H1 (cell line): Measurements from ENCODE around the gene PHAX. TPM values are rescaled to one million over a fixed set of nuclear protein-coding genes. Genes with fewer than 3 reads are reported as not detected.

Source experiments
- KDM4A ChIP-seq: IDR thresholded peaks from one replicate; pipeline ENCODE4 v1.7.1; 2012; ENCODE audit warnings: low read depth, mild to moderate bottlenecking, moderate library complexity, low read length, inconsistent platforms; ENCODE audit not compliant: severe bottlenecking
- RFX5 ChIP-seq: IDR thresholded peaks from 2 replicates; pipeline ENCODE4 v1.6.1; 2011; ENCODE audit warnings: low read depth, low read length, improper control_type of control experiment, borderline replicate concordance
- polyA plus RNA-seq, 7 experiments: library from polyadenylated mRNA; depleted of rRNA in 3 of 7; stranded (reverse) in 5 of 7; unstranded in 2 of 7; fragments of >200 nt in 5 of 7; fragments of 200-250 nt in 2 of 7; gene quantifications; 1 replicate in 5 of 7; 2 replicates in 1 of 7; 4 replicates in 1 of 7; pipeline versions ENCODE4 v1.2.1 to v1.2.3, GENCODE V29; 2011 to 2013; ENCODE audit warnings: missing spikeins in 2 of 7, mixed read lengths in 2 of 7
- total RNA-seq: library from RNA; stranded (reverse); fragmentation: NEBNext Ultra II Directional; extraction: Animal tissue kit (Norgen Biotek cat#: 25700); gene quantifications from 2 replicates; pipeline ENCODE4 v1.2.1, GENCODE V29; 2021

Gene PHAX
- total and polyA plus RNA-seq, 2 of the 8 experiments (the other 6 are each of a cell fraction or from before 2014, with no cell fraction given): 32.1 to 59.5 TPM

GRCh38 chr5:126650463-126650862 is 49.7 kb downstream of the PHAX start (continued):
- no peak for TF ChIP-seq RFX5
- no peak for TF ChIP-seq KDM4A
